NCI-H146 treated with DMSO at 0.1 percent for 48 hours (cell line): ENCODE results near the gene TTLL11.
"Not testable (repeated sequence)": the region's sequence is repeated elsewhere in the genome, so short reads cannot be mapped to it uniquely, and the experiment has no call there.

ENCODE experiments used
- DNase-seq: peaks from one replicate; lab custom pipeline; 2025; ENCODE audit not compliant: unreplicated experiment; lab: John Stamatoyannopoulos, UW

The TTLL11 gene

GRCh38 chr9:121807069-121807822 is 285.9 kb downstream of the TTLL11 start:
- DNase-seq: no peak

- no peak for DNase-seq
Observed at GRCh38 chr9:121802753-121803152, 290.4 kb downstream of the TTLL11 start.

DNA sequence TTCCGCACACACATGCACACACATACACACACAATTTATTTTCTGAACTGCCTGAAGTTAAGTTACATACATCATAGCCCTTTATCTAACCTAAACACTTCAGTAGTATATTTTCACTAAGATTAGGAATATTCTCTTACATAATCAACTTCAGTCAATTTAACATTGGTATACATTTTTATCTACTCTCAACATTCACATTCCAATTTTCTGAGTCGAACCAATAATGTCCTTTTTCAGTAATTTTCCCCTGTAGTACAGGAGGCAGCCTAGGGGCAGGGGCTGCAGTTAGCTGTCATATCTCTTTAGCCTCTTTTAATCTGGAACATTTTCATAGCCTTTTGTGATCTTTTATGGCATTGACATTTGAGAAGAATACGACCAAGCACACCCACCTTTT is 291.5 kb downstream of the TTLL11 start:
- no peak for DNase-seq

- DNase-seq: no peak
Observed at GRCh38 chr9:121800376-121800775, 292.7 kb downstream of the TTLL11 start.

GRCh38 chr9:121798941-121799340 is 294.2 kb downstream of the TTLL11 start:
- DNase-seq: no peak

GRCh38 chr9:121797081-121797480 is 296.0 kb downstream of the TTLL11 start:
- no peak for DNase-seq

GRCh38 chr9:121794334-121794733 is 298.8 kb downstream of the TTLL11 start:
- DNase-seq: not testable (repeated sequence)

GRCh38 chr9:121792476-121792875 is 300.6 kb downstream of the TTLL11 start:
- DNase-seq: not testable (repeated sequence)

DNA sequence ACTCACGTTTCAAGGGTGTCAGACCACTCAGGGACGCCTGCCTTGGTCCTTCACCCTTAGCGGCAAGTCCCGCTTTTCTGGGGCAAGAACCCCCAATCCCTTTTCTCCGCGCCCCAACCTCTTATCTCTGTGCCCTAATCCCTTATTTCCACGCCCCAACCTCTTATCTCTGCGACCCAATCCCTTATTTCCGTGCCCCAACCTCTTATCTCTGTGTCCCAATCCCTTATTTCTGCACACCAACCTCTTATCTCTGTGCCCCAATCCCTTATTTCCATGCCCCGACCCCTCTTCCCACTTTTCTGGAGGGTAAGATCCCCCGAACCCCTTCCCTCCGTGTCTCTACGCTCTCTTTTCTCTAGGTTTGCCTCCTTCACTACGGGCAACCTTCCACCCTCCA is 302.3 kb downstream of the TTLL11 start:
- no peak for DNase-seq

- no peak for DNase-seq
Observed at GRCh38 chr9:121788686-121789366, 304.3 kb downstream of the TTLL11 start.

GRCh38 chr9:121786998-121787422 is 306.1 kb downstream of the TTLL11 start:
- DNase-seq: no peak

DNA sequence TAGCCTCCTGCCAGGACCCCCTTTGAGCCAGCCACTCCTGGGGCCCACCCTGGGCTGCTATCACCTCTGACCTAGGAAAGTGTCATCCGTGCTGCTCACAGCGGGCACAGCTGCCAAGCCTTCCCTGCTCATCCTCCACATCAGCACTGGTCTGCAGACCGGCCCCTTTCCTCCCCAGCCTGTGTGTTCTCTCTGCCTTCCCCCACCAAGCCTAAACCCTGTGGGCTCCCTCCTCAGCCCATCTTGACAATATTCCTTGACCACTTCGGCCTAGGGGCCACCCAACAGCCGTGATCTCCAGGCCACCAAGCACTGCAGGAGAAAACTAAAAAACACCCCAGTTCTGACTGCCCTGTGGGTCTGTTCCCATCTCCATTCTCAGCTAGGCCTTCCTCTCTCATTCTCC is 306.6 kb downstream of the TTLL11 start:
- DNase-seq: no peak

- no peak for DNase-seq
Observed at GRCh38 chr9:121785673-121786542, 307.2 kb downstream of the TTLL11 start.

GRCh38 chr9:121784731-121785411 is 308.2 kb downstream of the TTLL11 start:
- no peak for DNase-seq

GRCh38 chr9:121783521-121784507 is 309.3 kb downstream of the TTLL11 start:
- no peak for DNase-seq

DNA sequence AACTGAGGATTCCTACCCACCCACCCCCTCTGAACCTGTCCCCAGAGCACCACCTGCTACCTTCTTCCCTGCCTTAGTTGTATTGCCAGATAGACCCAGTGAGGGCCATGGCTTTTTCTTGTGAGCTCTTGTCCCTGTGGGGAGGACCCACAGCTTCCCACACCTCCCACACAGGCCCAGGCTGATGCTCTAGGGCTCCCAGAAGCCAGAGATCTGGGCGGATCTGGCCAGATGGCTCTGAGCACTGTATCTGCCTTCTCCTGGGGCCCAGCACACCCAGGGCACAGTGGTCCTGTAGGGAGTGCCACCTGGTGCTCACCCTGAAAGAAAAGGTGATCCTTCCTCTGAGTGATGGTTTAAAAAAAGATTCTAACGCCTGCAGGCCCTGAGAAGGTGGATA is 310.0 kb downstream of the TTLL11 start:
- no peak for DNase-seq

- DNase-seq: no peak
Observed at GRCh38 chr9:121782514-121783110, 310.5 kb downstream of the TTLL11 start.

- DNase-seq: no peak
Observed at GRCh38 chr9:121781701-121782464, 311.2 kb downstream of the TTLL11 start.

DNA sequence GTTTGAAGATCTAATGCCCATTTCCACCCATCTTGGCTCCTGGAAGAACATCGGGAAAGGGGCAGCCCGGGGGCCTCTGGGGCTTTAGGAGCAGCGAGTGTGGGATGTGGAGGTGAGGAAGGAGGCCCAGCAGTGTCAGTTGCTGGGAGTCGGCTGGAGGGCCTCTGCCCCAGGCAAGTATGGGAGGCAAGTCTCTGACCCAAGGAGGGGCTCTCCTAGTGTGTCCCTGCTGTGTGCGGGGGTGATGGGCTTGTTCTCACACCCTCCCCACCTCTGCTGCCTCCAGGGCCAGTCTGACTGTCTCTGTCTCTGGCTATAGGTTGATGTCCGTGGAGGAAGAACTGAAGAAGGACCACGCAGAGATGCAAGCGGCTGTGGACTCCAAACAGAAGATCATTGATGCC is 312.0 kb downstream of the TTLL11 start:
- no peak for DNase-seq
